PC-3 (cell line): ENCODE measurements around the gene SLC44A5. TPM values are rescaled to one million over a fixed set of nuclear protein-coding genes. Genes with fewer than 3 reads are reported as not detected.
A peak's percentile ranks its signal among the peaks of the same experiment; 100 is the strongest.

Experiments
- ATAC-seq: fragments of 200-7000 bp; cut with Tn5 transposase; 2 replicates; pipeline ENCODE4 v1.9.1; 2020; ENCODE audit warnings: mild to moderate bottlenecking, moderate library complexity
- BruUV-seq: library from RNA; stranded (reverse); fragments of 400-500 nt; replicated peaks from 2 replicates; lab custom pipeline; 2021; lab: Mats Ljungman, UMichigan
- CTCF ChIA-PET: fragments of 300-600 bp; sonication (Branson Sonifier 250); formaldehyde crosslinking; loops from one replicate; lab custom pipeline; 2022; ENCODE audit warnings: antibody characterized with exemption; lab: Charles Lee
- POLR2A ChIA-PET: fragments of 300-600 bp; sonication (Branson Sonifier 250); formaldehyde crosslinking; loops from one replicate; lab custom pipeline; 2022; ENCODE audit warnings: antibody characterized with exemption; ENCODE audit not compliant: unreplicated experiment; lab: Charles Lee
- DNase-seq: peaks from one replicate; pipeline ENCODE4 v3.0.0-alpha.2; 2015
- H2AFZ ChIP-seq: fragments of 300-600 bp; sonication (generic); 2 replicates; pipeline ENCODE4 v1.6.0; 2016; ENCODE audit warnings: antibody characterized with exemption, low read length
- H3F3A ChIP-seq: fragments of 300-600 bp; sonication (generic); one replicate; pipeline ENCODE4 v1.6.0; 2017; ENCODE audit warnings: antibody characterized with exemption, low read length, control low read depth, mild to moderate bottlenecking; ENCODE audit not compliant: unreplicated experiment
- H3K27ac ChIP-seq: fragments of 300-600 bp; sonication (generic); 2 replicates; pipeline ENCODE4 v1.5.1; 2016; ENCODE audit warnings: mild to moderate bottlenecking, low read length
- H3K27me3 ChIP-seq: fragments of 300-600 bp; sonication (generic); 2 replicates; pipeline ENCODE4 v1.6.1; 2016; ENCODE audit warnings: low read length, mixed read lengths
- H3K36me3 ChIP-seq: fragments of 300-600 bp; sonication (generic); 2 replicates; pipeline ENCODE4 v1.6.1; 2016; ENCODE audit warnings: low read depth, mixed run types, low read length, mixed read lengths
- H3K4me1 ChIP-seq: fragments of 300-600 bp; sonication (generic); 2 replicates; pipeline ENCODE4 v1.5.1; 2016; ENCODE audit warnings: low read length; ENCODE audit not compliant: insufficient read depth
- H3K4me2 ChIP-seq: fragments of 300-600 bp; sonication (generic); 2 replicates; pipeline ENCODE4 v1.6.0; 2016; ENCODE audit warnings: low read length
- H3K4me3 ChIP-seq: fragments of 300-600 bp; sonication (generic); 2 replicates; pipeline ENCODE4 v1.5.1; 2016; ENCODE audit warnings: mild to moderate bottlenecking, low read length, mixed read lengths
- H3K79me2 ChIP-seq: fragments of 300-600 bp; sonication (generic); 2 replicates; pipeline ENCODE4 v1.6.1; 2017; ENCODE audit warnings: low read length, mixed read lengths
- H3K9ac ChIP-seq: fragments of 300-600 bp; sonication (generic); 2 replicates; pipeline ENCODE4 v1.6.0; 2016; ENCODE audit warnings: mild to moderate bottlenecking, low read length
- H3K9me2 ChIP-seq: fragments of 300-600 bp; sonication (generic); replicated peaks from 2 replicates; pipeline ENCODE4 v1.6.1; 2016; ENCODE audit warnings: mixed run types, low read length, mixed read lengths
- H3K9me3 ChIP-seq: fragments of 300-600 bp; sonication (generic); 2 replicates; pipeline ENCODE4 v1.6.1; 2016; ENCODE audit warnings: low read length, mixed read lengths
- H4K20me1 ChIP-seq: fragments of 300-600 bp; sonication (generic); 2 replicates; pipeline ENCODE4 v1.6.1; 2016; ENCODE audit warnings: low read length, mixed read lengths
- EZH2 ChIP-seq: fragments of 300-600 bp; sonication (generic); IDR thresholded peaks from one replicate; pipeline ENCODE4 v1.6.1; 2017; ENCODE audit warnings: antibody characterized with exemption, mild to moderate bottlenecking, low read length; ENCODE audit not compliant: unreplicated experiment
- EZH2phosphoT487 ChIP-seq: fragments of 300-600 bp; sonication (generic); IDR thresholded peaks from 2 replicates; pipeline ENCODE4 v1.6.1; 2018; ENCODE audit warnings: mild to moderate bottlenecking, antibody characterized with exemption, low read length, borderline replicate concordance
- intact Hi-C: fragments of 100-400 bp; cut with micrococcal nuclease; formaldehyde crosslinking; loops from 2 replicates; pipeline ENCODE4 v1.9.0; 2023
- total RNA-seq: library from RNA; depleted of rRNA; stranded (reverse); fragments of >200 nt; gene quantifications from 2 replicates; pipeline ENCODE4 v1.2.3, GENCODE V29; 2014
- TF ChIP-seq, protein P1 (sequence below): fragments of 300-600 bp; sonication (generic); conservative IDR thresholded peaks from 2 replicates; pipeline ENCODE4 v1.5.1; 2017; ENCODE audit warnings: antibody characterized with exemption, low read depth, mild to moderate bottlenecking, low read length

Gene SLC44A5
- total RNA-seq, 1 experiment from 2014 or later = not detected

GRCh38 chr1:75632350-75632949 lies 21.5 kb upstream of the SLC44A5 start:
- no peaks in the 10 kb centered on the region for H3K36me3 ChIP-seq
- ChIA-PET CTCF (no interaction called here), POLR2A (no interaction called here)
- intact Hi-C loops = loop anchor here (1.0 kb wide), 2 partner anchors 367 to 399 kb away; no protein-coding TSS in a partner anchor
- TF ChIP-seq EZH2 (no peak), EZH2phosphoT487 (no peak)
- TF ChIP-seq, protein P1, sequence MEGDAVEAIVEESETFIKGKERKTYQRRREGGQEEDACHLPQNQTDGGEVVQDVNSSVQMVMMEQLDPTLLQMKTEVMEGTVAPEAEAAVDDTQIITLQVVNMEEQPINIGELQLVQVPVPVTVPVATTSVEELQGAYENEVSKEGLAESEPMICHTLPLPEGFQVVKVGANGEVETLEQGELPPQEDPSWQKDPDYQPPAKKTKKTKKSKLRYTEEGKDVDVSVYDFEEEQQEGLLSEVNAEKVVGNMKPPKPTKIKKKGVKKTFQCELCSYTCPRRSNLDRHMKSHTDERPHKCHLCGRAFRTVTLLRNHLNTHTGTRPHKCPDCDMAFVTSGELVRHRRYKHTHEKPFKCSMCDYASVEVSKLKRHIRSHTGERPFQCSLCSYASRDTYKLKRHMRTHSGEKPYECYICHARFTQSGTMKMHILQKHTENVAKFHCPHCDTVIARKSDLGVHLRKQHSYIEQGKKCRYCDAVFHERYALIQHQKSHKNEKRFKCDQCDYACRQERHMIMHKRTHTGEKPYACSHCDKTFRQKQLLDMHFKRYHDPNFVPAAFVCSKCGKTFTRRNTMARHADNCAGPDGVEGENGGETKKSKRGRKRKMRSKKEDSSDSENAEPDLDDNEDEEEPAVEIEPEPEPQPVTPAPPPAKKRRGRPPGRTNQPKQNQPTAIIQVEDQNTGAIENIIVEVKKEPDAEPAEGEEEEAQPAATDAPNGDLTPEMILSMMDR = peak; percentile 81
- H4K20me1 ChIP-seq = no peaks in the 10 kb centered on the region
- H3K4me1 ChIP-seq = no peaks in the 10 kb centered on the region
- H3K27ac ChIP-seq = no peak overlapping the region
- peaks cover 13% of the 10 kb centered on the region; the same call in 1 of the 2 replicates for H3K27me3 ChIP-seq
- H3K4me3 ChIP-seq = no peak overlapping the region
- no peak overlapping the region for H3K4me2 ChIP-seq
- no peaks in the 10 kb centered on the region for H3K79me2 ChIP-seq
- DNase-seq = peak; percentile 60
- H3K9me2 ChIP-seq = no peaks in the 10 kb centered on the region
- no peaks in the 10 kb centered on the region for H3F3A ChIP-seq
- BruUV-seq = no TSS peak
- ATAC-seq = peak; percentile 72
- no peak overlapping the region for H3K9ac ChIP-seq
- H2AFZ ChIP-seq = no peak overlapping the region
- no peaks in the 10 kb centered on the region for H3K9me3 ChIP-seq

DNA sequence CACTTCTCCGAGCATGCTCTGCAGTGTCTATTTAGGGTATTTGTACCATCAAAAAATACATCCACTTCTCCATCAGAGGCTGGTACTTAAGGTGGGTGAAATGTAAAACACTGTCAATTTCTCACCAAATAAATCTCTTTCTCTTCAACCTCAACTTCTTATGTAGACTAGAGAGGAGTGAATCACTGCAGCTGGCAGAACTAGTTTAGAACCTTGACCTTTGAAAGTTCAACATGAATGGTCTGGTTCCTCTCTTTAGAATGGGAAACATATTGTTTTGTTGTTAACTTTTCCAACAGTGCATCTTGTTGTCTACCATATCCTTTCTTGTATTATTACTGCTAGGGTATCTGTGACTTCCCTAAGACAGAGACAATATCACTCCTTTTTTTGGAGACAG lies 20.1 kb upstream of the SLC44A5 start:
- POLR2A ChIA-PET = no interaction called here
- intact Hi-C loops = no loop called here
- TF ChIP-seq EZH2 = no peak
- TF ChIP-seq, protein P1 = no peak
- TF ChIP-seq EZH2phosphoT487 = no peak
- Histone ChIP-seq H3K9me3 (no peaks in the 10 kb centered on the region), H3K4me1 (no peaks in the 10 kb centered on the region), H3K9me2 (no peaks in the 10 kb centered on the region), H3K27me3 (peaks cover 13% of the 10 kb centered on the region; the same call in 1 of the 2 replicates), H3F3A (no peaks in the 10 kb centered on the region), H3K36me3 (no peaks in the 10 kb centered on the region), H3K9ac (no peak overlapping the region), H3K27ac (no peak overlapping the region), H3K4me2 (no peak overlapping the region), H4K20me1 (no peaks in the 10 kb centered on the region), H3K79me2 (no peaks in the 10 kb centered on the region), H3K4me3 (no peak overlapping the region), H2AFZ (no peak overlapping the region)
- CTCF ChIA-PET = no interaction called here
- ATAC-seq = no peak
- DNase-seq = no peak
- BruUV-seq = no TSS peak

DNA sequence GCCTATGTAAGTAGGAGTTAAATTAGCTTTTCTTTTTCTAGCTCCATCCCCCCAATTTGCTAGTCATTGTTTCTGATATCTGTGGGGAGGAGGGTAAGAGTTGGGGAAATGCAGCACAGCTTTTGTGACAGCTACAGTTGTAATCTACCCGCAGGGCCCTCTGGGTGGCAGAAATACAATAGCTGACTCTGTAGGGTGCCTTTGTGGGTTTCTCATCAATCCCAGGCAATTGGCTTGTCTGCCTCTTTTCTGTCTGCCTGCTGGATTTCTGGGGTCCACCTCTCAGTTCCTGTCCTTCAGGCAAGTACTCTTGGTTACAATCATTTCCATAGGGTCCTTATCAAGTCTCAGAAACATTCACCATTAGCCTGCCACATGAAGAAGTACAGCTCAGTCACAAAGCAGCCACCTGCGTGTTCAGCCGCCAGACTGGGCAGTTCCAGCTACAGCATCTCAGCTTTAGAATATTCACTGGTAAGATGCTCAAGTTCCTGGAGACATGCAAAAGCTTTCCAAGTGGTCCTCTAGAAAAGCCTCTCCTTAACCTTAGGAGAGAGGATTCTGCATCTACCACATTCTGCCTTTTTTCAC lies 19.2 kb upstream of the SLC44A5 start:
- H3K9me3 ChIP-seq = no peaks in the 10 kb centered on the region
- no peaks in the 10 kb centered on the region for H3F3A ChIP-seq
- TF ChIP-seq EZH2phosphoT487 (no peak), EZH2 (no peak)
- TF ChIP-seq, protein P1 = no peak
- H3K27me3 ChIP-seq = peaks cover 15% of the 10 kb centered on the region
- no peaks in the 10 kb centered on the region for H3K4me1 ChIP-seq
- no peak overlapping the region for H2AFZ ChIP-seq
- BruUV-seq = no TSS peak
- DNase-seq (no peak), ATAC-seq (no peak)
- no peak overlapping the region for H3K27ac ChIP-seq
- H3K4me2 ChIP-seq = no peak overlapping the region
- intact Hi-C loops = no loop called here
- H3K79me2 ChIP-seq = no peaks in the 10 kb centered on the region
- no peaks in the 10 kb centered on the region for H3K36me3 ChIP-seq
- POLR2A ChIA-PET = no interaction called here
- H4K20me1 ChIP-seq = no peaks in the 10 kb centered on the region
- no peak overlapping the region for H3K4me3 ChIP-seq
- no peaks in the 10 kb centered on the region for H3K9me2 ChIP-seq
- CTCF ChIA-PET = no interaction called here
- no peak overlapping the region for H3K9ac ChIP-seq
